Breast epithelium (tissue), 4 donors: ENCODE measurements around the gene CASZ1. TPM values are rescaled to one million over a fixed set of nuclear protein-coding genes. Genes with fewer than 3 reads are reported as not detected.

Experiments
- DNase-seq, 2 donors: peaks; one replicate each; pipeline ENCODE4 v3.0.0-alpha.2; 2019; ENCODE audit warnings: low spot score in 2 of 2
- H3K27ac ChIP-seq, 2 donors: fragments of 200-600 bp; sonication (generic) in 1 of 2; one replicate each; pipeline ENCODE4 v1.5.1; 2016 to 2019; ENCODE audit warnings: mild to moderate bottlenecking in 1 of 2
- H3K27me3 ChIP-seq, 2 donors: fragments of 200-600 bp; sonication (generic) in 1 of 2; one replicate each; pipeline versions ENCODE4 v1.5.1 to v1.6.0; 2017 to 2019; ENCODE audit warnings: control low read depth in 1 of 2, mild to moderate bottlenecking in 1 of 2
- H3K36me3 ChIP-seq: fragments of 200-600 bp; one replicate; pipeline ENCODE4 v1.5.1; 2019
- H3K4me1 ChIP-seq, 2 donors: fragments of 200-600 bp; sonication (generic); one replicate each; pipeline ENCODE4 v1.5.1; 2016 to 2019; ENCODE audit warnings: control low read depth in 1 of 2
- H3K4me3 ChIP-seq, 3 donors: fragments of 200-600 bp; sonication (generic); 1 replicate in 2 of 3; 2 replicates in 1 of 3; pipeline ENCODE4 v1.5.1; 2016 to 2019; ENCODE audit warnings: mild to moderate bottlenecking in 3 of 3, moderate library complexity in 2 of 3
- H3K9me3 ChIP-seq, 2 donors: fragments of 200-600 bp; sonication (generic) in 1 of 2; one replicate each; pipeline ENCODE4 v1.5.1; 2016 to 2019; ENCODE audit warnings: control low read depth in 1 of 2
- CTCF ChIP-seq, 3 donors: fragments of 450-650 bp; IDR thresholded peaks; one replicate each; pipeline ENCODE4 v1.5.1; 2016 to 2017; ENCODE audit warnings: antibody characterized with exemption in 3 of 3, mild to moderate bottlenecking in 3 of 3, moderate library complexity in 3 of 3
- POLR2A ChIP-seq: fragments of 450-650 bp; IDR thresholded peaks from one replicate; pipeline ENCODE4 v1.6.1; 2016; ENCODE audit warnings: antibody characterized with exemption, mild to moderate bottlenecking, moderate library complexity
- POLR2AphosphoS5 ChIP-seq, 3 donors: sonication (generic); formaldehyde crosslinking; IDR thresholded peaks; one replicate each; pipeline ENCODE4 v1.6.1; 2017; ENCODE audit warnings: antibody characterized with exemption in 3 of 3
- intact Hi-C: fragments of 100-400 bp; cut with DNase I; formaldehyde crosslinking; loops from one replicate; pipeline ENCODE4 v1.15.1; 2023; ENCODE audit warnings: low total_unique reads
- total RNA-seq, 3 donors: library from RNA; depleted of rRNA; stranded (reverse); fragments of >200 nt; gene quantifications; one replicate each; pipeline ENCODE4 v1.1.0, GENCODE V29; 2016

Gene CASZ1
- total RNA-seq, 3 donors from 2014 or later, result 1.1 to 39.1 (median 32.4) TPM

GRCh38 chr1:10617931-10618885, 178.2 kb downstream of the CASZ1 start:
- no peak overlapping the region for H3K4me3 ChIP-seq
- TF ChIP-seq CTCF (IDR thresholded peaks at IDR 0.05) (no peak), POLR2A (no peak), POLR2AphosphoS5 (IDR thresholded peaks at IDR 0.05) (no peak)
- intact Hi-C loops, result no loop called here
- no peaks in the 10 kb centered on the region for H3K36me3 ChIP-seq
- H3K9me3 ChIP-seq, result no peaks in the 10 kb centered on the region
- no peaks in the 10 kb centered on the region for H3K4me1 ChIP-seq
- H3K27ac ChIP-seq, result no peak overlapping the region
- H3K27me3 ChIP-seq, result no peaks in the 10 kb centered on the region
- DNase-seq, result peak in 1 of 2 donors; percentile 37

- Histone ChIP-seq H3K27me3 (no peaks in the 10 kb centered on the region), H3K36me3 (no peaks in the 10 kb centered on the region), H3K9me3 (no peaks in the 10 kb centered on the region), H3K27ac (no peak overlapping the region), H3K4me3 (no peak overlapping the region), H3K4me1 (no peaks in the 10 kb centered on the region)
- intact Hi-C loops, result no loop called here
- peak in 1 of 2 donors; percentile 27 for DNase-seq
- no peak for TF ChIP-seq POLR2AphosphoS5 (IDR thresholded peaks at IDR 0.05)
- no peak for TF ChIP-seq POLR2A
- TF ChIP-seq CTCF (IDR thresholded peaks at IDR 0.05), result no peak
These were observed 179.1 kb downstream of the CASZ1 start for GRCh38 chr1:10617318-10617717.

GRCh38 chr1:10616696-10617095, 179.8 kb downstream of the CASZ1 start:
- intact Hi-C loops, result loop anchor here (1.0 kb wide), 1 partner anchor 49 kb away; no protein-coding TSS in a partner anchor
- Histone ChIP-seq H3K27me3 (no peaks in the 10 kb centered on the region), H3K4me1 (no peaks in the 10 kb centered on the region), H3K9me3 (no peaks in the 10 kb centered on the region), H3K36me3 (no peaks in the 10 kb centered on the region), H3K27ac (no peak overlapping the region), H3K4me3 (no peak overlapping the region)
- DNase-seq, result peak in 1 of 2 donors; percentile 14
- no peak for TF ChIP-seq POLR2A
- TF ChIP-seq POLR2AphosphoS5 (IDR thresholded peaks at IDR 0.05), result no peak
- no peak for TF ChIP-seq CTCF (IDR thresholded peaks at IDR 0.05)

GRCh38 chr1:10615932-10616671, 180.3 kb downstream of the CASZ1 start:
- H3K36me3 ChIP-seq, result no peaks in the 10 kb centered on the region
- no peaks in the 10 kb centered on the region for H3K4me1 ChIP-seq
- no peak overlapping the region for H3K4me3 ChIP-seq
- H3K27ac ChIP-seq, result no peak overlapping the region
- DNase-seq, result peak in 1 of 2 donors; percentile 25
- TF ChIP-seq CTCF (IDR thresholded peaks at IDR 0.05), result no peak
- no peak for TF ChIP-seq POLR2A
- TF ChIP-seq POLR2AphosphoS5 (IDR thresholded peaks at IDR 0.05), result no peak
- no peaks in the 10 kb centered on the region for H3K9me3 ChIP-seq
- intact Hi-C loops, result loop anchor here (1.0 kb wide), 1 partner anchor 49 kb away; no protein-coding TSS in a partner anchor
- no peaks in the 10 kb centered on the region for H3K27me3 ChIP-seq
